Raji (cell line): Measurements from ENCODE around the gene HIPK2.

Source experiments
- POLR2A ChIP-seq: IDR thresholded peaks from 2 replicates; pipeline ENCODE4 v1.6.1; 2011; ENCODE audit warnings: low read depth, low read length, control low read depth; ENCODE audit not compliant: insufficient read depth

HIPK2 gene

GRCh38 chr7:139526578-139527544, 250.9 kb downstream of the HIPK2 start:
- no peak for TF ChIP-seq POLR2A

GRCh38 chr7:139525750-139526149, 252.0 kb downstream of the HIPK2 start:
- TF ChIP-seq POLR2A: no peak

- no peak for TF ChIP-seq POLR2A
Observed at GRCh38 chr7:139525239-139525638, 252.6 kb downstream of the HIPK2 start.

GRCh38 chr7:139523968-139524815, 253.6 kb downstream of the HIPK2 start:
- no peak for TF ChIP-seq POLR2A

GRCh38 chr7:139523199-139523941, 254.4 kb downstream of the HIPK2 start, which contains the start of gene CLEC2L:
Gene CLEC2L, plus strand, starts transcription at chr7:139523685. Its CDS starts 243 bp downstream, at chr7:139523928.
- TF ChIP-seq POLR2A: no peak

- TF ChIP-seq POLR2A: no peak
Observed at GRCh38 chr7:139522830-139523198, 255.0 kb downstream of the HIPK2 start.

GRCh38 chr7:139521439-139521838, 256.4 kb downstream of the HIPK2 start:
- no peak for TF ChIP-seq POLR2A

- no peak for TF ChIP-seq POLR2A
Observed at GRCh38 chr7:139515266-139515665, 262.5 kb downstream of the HIPK2 start.
